ENCODE results near the gene AQP12B.
"Not testable (repeated sequence)": the region's sequence is repeated elsewhere in the genome, so short reads cannot be mapped to it uniquely, and the experiment has no call there.

AQP12B gene

DNA sequence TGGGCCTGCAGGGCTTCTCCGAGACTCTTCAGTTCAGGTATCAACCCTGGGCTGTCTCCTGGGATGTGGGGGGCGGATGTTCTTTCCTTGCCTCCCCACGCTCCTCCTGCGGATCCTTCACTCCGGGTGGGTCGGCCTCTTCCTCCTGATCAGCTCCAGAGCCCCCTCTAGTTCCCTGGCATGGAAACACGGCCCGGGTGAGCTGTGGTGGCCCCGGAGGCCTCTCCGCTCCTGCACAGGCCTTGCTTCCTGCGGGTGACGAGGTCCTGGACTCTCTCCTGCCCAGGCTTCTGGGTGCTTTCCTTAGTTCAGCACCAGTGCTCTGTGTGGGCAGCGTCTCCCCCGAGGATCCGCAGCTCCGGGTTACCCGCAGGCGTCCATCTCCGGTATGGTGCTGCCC, 12.9 kb upstream of the AQP12B start:
- H3K4me1 Mint-ChIP-seq; ATAC-seq; H3K36me3 Mint-ChIP-seq; H3K27ac Mint-ChIP-seq; H3K4me3 Mint-ChIP-seq; H3K9me3 Mint-ChIP-seq; DNase-seq (ENCODE audit: low spot score in 2 of 2): not testable (repeated sequence)

DNA sequence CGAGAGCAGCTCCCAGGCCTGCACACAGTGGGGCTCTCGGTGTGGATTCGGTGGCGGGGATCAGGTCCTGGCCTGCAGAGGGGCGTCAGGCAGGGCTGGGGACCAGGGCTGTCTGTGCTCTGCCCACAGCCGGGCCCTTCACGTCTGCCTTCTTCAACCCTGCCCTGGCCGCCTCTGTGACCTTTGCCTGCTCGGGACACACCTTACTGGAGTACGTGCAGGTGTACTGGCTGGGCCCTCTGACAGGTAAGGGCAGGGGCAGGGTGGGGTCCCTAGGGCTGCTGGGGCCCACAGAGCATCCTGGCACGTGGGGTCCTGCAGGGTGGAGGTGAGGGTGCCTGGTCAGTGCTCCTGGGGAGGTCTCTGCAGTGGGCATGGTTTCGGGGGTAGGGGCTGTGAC, 11.6 kb upstream of the AQP12B start:
- not testable (repeated sequence) for H3K4me1 Mint-ChIP-seq; H3K27ac Mint-ChIP-seq; H3K36me3 Mint-ChIP-seq; DNase-seq (ENCODE audit: low spot score in 2 of 2); ATAC-seq; H3K4me3 Mint-ChIP-seq; H3K9me3 Mint-ChIP-seq

GRCh38 chr2:240692583-240693561, 10.2 kb upstream of the AQP12B start:
- not testable (repeated sequence) for H3K4me3 Mint-ChIP-seq; DNase-seq (ENCODE audit: low spot score in 2 of 2); H3K4me1 Mint-ChIP-seq; H3K36me3 Mint-ChIP-seq; H3K9me3 Mint-ChIP-seq; H3K27ac Mint-ChIP-seq
- ATAC-seq, result peak; percentile 2

GRCh38 chr2:240691631-240692420, 9.1 kb upstream of the AQP12B start, which contains the start of gene AQP12A:
Gene AQP12A, plus strand, starts transcription at chr2:240691866. Its CDS starts 48 bp downstream, at chr2:240691914.
- not testable (repeated sequence) for H3K27ac Mint-ChIP-seq, H3K4me1 Mint-ChIP-seq, H3K9me3 Mint-ChIP-seq, ATAC-seq, H3K4me3 Mint-ChIP-seq, H3K36me3 Mint-ChIP-seq
- peak in 1 of 2 donors; percentile 44 for DNase-seq (ENCODE audit: low spot score in 2 of 2)

- H3K4me3 Mint-ChIP-seq; ATAC-seq; H3K27ac Mint-ChIP-seq; H3K36me3 Mint-ChIP-seq; DNase-seq (ENCODE audit: low spot score in 2 of 2); H3K9me3 Mint-ChIP-seq; H3K4me1 Mint-ChIP-seq: not testable (repeated sequence)
Observed at GRCh38 chr2:240691075-240691427, 8.4 kb upstream of the AQP12B start.

DNA sequence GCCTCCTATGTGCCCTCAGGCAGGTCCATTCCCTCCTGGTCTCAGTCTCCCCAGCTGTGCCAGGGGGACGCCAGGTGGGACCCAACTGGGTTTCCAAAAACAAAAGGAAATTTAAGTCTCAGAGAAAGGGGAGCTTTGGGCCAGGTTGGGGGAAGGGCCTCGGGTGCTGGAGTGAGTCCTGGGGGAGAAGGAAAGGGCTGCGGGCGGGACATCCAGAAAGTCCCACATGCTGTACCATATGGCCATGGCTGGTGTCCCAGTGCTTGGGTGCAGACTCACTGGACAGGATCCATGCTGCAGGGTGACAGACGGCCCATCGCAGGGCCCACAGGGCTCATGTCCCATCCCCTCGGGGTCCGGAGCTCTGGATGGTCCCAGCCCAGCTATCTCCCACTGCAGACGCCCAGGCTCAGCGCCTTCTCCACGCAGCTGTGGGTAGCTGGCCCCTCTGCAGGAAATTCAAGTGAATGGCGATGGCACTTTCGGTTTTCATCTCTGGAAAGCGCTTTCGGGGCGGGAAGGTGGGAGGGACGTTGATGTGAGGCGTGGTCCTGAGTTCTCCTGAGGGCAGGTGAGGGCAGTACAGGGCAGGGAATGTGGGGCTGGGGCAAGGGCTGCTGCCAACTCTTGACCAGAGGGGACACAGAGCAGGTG, 7.9 kb upstream of the AQP12B start:
- peak in 1 of 2 donors; percentile 43 for DNase-seq (ENCODE audit: low spot score in 2 of 2)
- not testable (repeated sequence) for H3K4me1 Mint-ChIP-seq, ATAC-seq, H3K27ac Mint-ChIP-seq, H3K9me3 Mint-ChIP-seq, H3K36me3 Mint-ChIP-seq, H3K4me3 Mint-ChIP-seq

- no peak overlapping the region for H3K27ac Mint-ChIP-seq
- H3K36me3 Mint-ChIP-seq, result no peaks in the 10 kb centered on the region
- DNase-seq (ENCODE audit: low spot score in 2 of 2) (peak in 1 of 2 donors; percentile 32), ATAC-seq (no peak)
- no peaks in the 10 kb centered on the region for H3K9me3 Mint-ChIP-seq
- peaks cover 9% of the 10 kb centered on the region for H3K4me1 Mint-ChIP-seq
- no peak overlapping the region for H3K4me3 Mint-ChIP-seq
Observed at GRCh38 chr2:240689975-240690374, 7.3 kb upstream of the AQP12B start.

DNA sequence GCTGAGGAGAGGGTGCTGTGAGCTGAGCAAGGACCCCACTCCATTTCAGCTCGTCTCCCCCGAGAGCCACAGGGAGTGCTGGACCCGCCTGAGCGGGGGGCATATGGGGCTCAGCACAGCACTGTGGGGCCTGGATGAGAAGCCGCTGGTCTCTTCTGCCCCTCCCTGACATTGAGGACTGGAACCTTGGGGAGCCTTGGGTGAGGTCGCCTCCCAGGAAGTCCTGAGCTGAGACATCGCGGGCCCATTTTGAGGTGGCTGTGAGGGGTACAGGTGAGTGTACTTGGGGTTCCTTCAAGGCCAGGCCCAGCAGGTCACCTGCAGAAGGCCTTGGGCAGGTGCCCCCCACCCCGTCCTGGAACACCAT, 5.9 kb upstream of the AQP12B start:
- Mint-ChIP-seq H3K9me3 (no peaks in the 10 kb centered on the region), H3K4me3 (no peak overlapping the region), H3K4me1 (peaks cover 16% of the 10 kb centered on the region), H3K36me3 (no peaks in the 10 kb centered on the region), H3K27ac (no peak overlapping the region)
- ATAC-seq (no peak), DNase-seq (ENCODE audit: low spot score in 2 of 2) (no peak)

DNA sequence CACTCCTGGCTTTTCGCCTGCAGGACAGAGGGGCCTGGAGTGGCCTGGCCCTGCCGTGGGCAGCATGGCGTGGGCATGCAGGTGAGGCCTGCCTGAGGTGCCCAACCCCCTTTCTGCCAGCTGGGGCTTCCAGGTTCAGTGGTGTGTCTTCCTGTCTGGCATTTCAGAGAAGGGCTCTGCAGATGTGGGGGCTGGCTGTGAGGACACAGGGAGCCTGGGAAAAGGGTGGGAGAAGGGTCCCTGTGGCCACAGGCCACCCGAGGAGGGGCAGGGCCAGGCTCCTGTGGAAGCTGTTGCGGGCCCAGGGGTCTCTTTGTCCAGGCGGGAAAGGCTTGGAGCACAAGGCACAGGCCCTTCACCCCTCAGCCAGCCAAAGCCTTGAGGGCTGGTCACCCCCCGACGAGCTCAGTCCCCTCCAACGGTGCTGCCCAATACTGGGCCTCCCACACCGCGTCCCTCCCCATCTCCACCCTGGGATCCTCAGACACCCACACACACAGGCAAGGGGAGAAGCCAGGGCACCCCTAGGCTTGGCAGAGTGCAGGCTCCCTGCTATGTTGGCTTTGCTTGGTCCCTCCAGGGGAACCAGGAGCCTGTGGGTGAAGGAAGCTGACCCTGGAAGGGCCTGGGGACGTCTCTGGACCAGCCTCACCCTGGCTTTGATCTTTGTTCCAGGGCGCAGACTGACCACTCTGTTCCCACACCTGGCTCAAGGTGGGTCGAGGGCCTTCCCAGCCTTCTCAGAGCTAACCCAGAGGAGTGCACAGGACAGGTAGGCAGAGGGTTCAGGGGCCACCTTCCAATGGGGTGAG, 5.3 kb upstream of the AQP12B start:
- no peaks in the 10 kb centered on the region for H3K9me3 Mint-ChIP-seq
- H3K27ac Mint-ChIP-seq, result no peak overlapping the region
- peak in 1 of 2 donors; percentile 45 for DNase-seq (ENCODE audit: low spot score in 2 of 2)
- no peaks in the 10 kb centered on the region for H3K36me3 Mint-ChIP-seq
- H3K4me3 Mint-ChIP-seq, result no peak overlapping the region
- H3K4me1 Mint-ChIP-seq, result peaks cover 16% of the 10 kb centered on the region
- no peak for ATAC-seq

DNA sequence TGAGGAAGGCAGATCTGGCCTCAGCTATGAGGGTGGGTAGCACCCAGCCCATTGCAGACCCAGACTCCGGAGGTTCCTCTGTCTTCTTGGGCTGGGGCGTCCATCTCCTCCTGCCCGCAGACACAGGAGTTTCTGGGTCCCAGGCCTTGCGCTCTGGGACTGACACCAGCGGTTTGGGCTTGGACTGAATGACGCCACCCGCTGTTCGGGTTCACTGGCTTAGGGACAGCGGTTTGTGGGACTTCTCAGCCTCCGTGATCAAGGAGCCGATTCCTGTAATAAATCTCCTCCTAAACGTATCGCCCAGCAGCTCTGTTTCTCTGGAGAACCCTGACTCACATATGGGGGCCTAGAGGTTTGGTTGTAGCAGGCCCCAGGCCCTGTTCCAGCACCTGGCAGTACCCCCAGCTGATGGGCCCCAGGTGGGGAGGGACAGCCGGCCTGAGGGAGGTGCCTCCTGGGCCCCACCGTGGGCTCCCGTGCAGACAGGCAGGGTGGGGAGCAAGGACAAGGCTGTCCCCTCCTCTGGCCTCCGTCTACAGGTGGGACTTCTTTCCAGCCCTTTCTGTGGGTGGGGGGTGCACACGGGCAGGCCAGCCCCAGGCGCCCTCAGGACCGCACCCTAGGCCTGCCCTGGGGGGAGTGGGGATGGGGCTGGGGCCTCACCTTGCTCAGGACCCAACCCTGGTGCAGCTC, 4.5 kb upstream of the AQP12B start:
- no peaks in the 10 kb centered on the region for H3K36me3 Mint-ChIP-seq
- H3K4me1 Mint-ChIP-seq, result peaks cover 16% of the 10 kb centered on the region
- no peaks in the 10 kb centered on the region for H3K9me3 Mint-ChIP-seq
- peak overlapping the region; percentile 60 for H3K27ac Mint-ChIP-seq
- H3K4me3 Mint-ChIP-seq, result no peak overlapping the region
- no peak for DNase-seq (ENCODE audit: low spot score in 2 of 2)
- no peak for ATAC-seq

- DNase-seq (ENCODE audit: low spot score in 2 of 2) (no peak), ATAC-seq (no peak)
- no peaks in the 10 kb centered on the region for H3K9me3 Mint-ChIP-seq
- peak overlapping the region; percentile 60 for H3K27ac Mint-ChIP-seq
- no peaks in the 10 kb centered on the region for H3K36me3 Mint-ChIP-seq
- peaks cover 16% of the 10 kb centered on the region for H3K4me1 Mint-ChIP-seq
- H3K4me3 Mint-ChIP-seq, result no peak overlapping the region
Observed at GRCh38 chr2:240686460-240686859, 3.8 kb upstream of the AQP12B start.

DNA sequence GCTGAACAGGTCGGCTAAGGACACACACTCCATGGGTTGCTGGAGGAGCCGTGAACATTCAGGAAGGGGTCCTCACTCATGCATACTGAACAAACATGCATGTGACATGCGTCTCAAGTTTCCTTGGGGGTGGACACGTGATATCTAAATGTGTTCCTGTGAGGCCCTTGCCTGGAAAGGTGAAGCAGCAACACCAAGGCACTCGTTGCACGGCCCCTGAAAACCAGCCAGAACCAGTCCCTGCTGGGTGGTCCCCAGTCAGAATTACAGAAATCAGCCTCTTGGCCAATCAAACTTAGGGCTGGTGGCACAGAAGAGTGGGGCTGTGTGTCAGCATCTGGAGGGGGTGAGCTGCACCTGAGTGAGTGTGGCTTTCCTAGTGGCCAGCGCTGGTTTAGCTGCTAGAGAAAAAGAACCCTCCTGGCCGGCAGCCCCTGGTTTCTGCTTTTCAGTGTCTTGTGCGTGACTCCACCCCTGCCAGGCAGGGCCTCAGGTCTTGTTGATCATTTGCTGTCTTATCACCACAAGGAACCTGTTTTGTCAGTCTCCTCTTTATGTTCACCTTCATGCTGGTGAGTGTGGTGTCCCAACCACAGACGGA, 3.2 kb upstream of the AQP12B start:
- H3K9me3 Mint-ChIP-seq, result no peaks in the 10 kb centered on the region
- DNase-seq (ENCODE audit: low spot score in 2 of 2), result peak in 1 of 2 donors; percentile 49
- peaks cover 16% of the 10 kb centered on the region for H3K4me1 Mint-ChIP-seq
- H3K4me3 Mint-ChIP-seq, result no peak overlapping the region
- ATAC-seq, result no peak
- H3K36me3 Mint-ChIP-seq, result no peaks in the 10 kb centered on the region
- H3K27ac Mint-ChIP-seq, result peak overlapping the region; percentile 60

- H3K27ac Mint-ChIP-seq, result peak overlapping the region; percentile 34
- ATAC-seq, H3K9me3 Mint-ChIP-seq, H3K36me3 Mint-ChIP-seq: not testable (repeated sequence)
- DNase-seq (ENCODE audit: low spot score in 2 of 2), result peak in 1 of 2 donors; percentile 32
- peak overlapping the region; percentile 45 for H3K4me3 Mint-ChIP-seq
- H3K4me1 Mint-ChIP-seq, result peaks cover 16% of the 10 kb centered on the region
Observed at GRCh38 chr2:240683980-240684728, 1.5 kb upstream of the AQP12B start.

Data from stimulated activated effector memory CD8-positive, alpha-beta T cell treated with anti-CD3 and anti-CD28 coated beads, Interleukin-12 subunit alpha, Interleukin-12 subunit beta, amount 100 ng/mL, for 72 hours (primary cell).